HEK293 (cell line): ENCODE results near the gene GDF9.

Experiments used
- CTCF ChIA-PET: fragments of 350-600 bp; formaldehyde crosslinking; extraction: SDS; loops from one replicate; lab custom pipeline; 2021; ENCODE audit warnings: antibody characterized with exemption; lab: Yijun Ruan, JAX
- POLR2A ChIA-PET: fragments of 300-600 bp; formaldehyde crosslinking; extraction: SDS; loops from one replicate; lab custom pipeline; 2020; ENCODE audit warnings: antibody characterized with exemption, inconsistent platforms; lab: Yijun Ruan, JAX
- H3K27ac ChIP-seq: fragments of 200-500 bp; sonication (Bioruptor generic); 2 replicates; pipeline ENCODE4 v1.5.1; 2014; ENCODE audit warnings: low read depth, low read length, control low read depth, inconsistent platforms; ENCODE audit errors: extremely low read depth
- H3K36me3 ChIP-seq, 2 experiments: fragments of 200-500 bp in 1 of 2; sonication (Bioruptor generic) in 1 of 2; 1 replicate in 1 of 2; 2 replicates in 1 of 2; pipeline ENCODE4 v1.5.1; 2014 to 2017; ENCODE audit warnings: inconsistent platforms in 2 of 2, low read length in 2 of 2; ENCODE audit not compliant: control insufficient read depth in 2 of 2, insufficient read depth in 1 of 2
- H3K4me1 ChIP-seq: fragments of 200-500 bp; sonication (Bioruptor generic); 2 replicates; pipeline ENCODE4 v1.5.1; 2014; ENCODE audit warnings: mild to moderate bottlenecking, low read length, inconsistent platforms; ENCODE audit not compliant: control insufficient read depth, insufficient read depth
- H3K4me3 ChIP-seq: 2 replicates; pipeline ENCODE4 v1.5.1; 2011; ENCODE audit warnings: low read depth, mild to moderate bottlenecking, control low read depth, low read length, moderate library complexity
- H3K9me3 ChIP-seq: fragments of 200-500 bp; sonication (Bioruptor generic); 2 replicates; pipeline ENCODE4 v1.5.1; 2014; ENCODE audit warnings: low read depth, low read length, inconsistent platforms; ENCODE audit not compliant: control insufficient read depth, insufficient read depth
- EGR2 ChIP-seq: fragments of 450-650 bp; formaldehyde crosslinking; IDR thresholded peaks from 2 replicates; pipeline ENCODE4 v1.5.1; 2016; ENCODE audit warnings: low read depth, missing biosample characterization, missing genetic modification characterization
- GFI1B ChIP-seq: fragments of 450-650 bp; formaldehyde crosslinking; IDR thresholded peaks from 2 replicates; pipeline ENCODE4 v1.5.1; 2016; ENCODE audit warnings: missing biosample characterization, missing genetic modification characterization
- GLIS1 ChIP-seq: fragments of 450-650 bp; formaldehyde crosslinking; IDR thresholded peaks from 2 replicates; pipeline ENCODE4 v1.5.1; 2016; ENCODE audit warnings: missing biosample characterization, missing genetic modification characterization
- ZFHX2 ChIP-seq: fragments of 450-650 bp; formaldehyde crosslinking; conservative IDR thresholded peaks from 2 replicates; pipeline ENCODE4 v1.5.1; 2016; ENCODE audit warnings: missing biosample characterization, missing genetic modification characterization
- ZNF174 ChIP-seq: fragments of 450-650 bp; formaldehyde crosslinking; IDR thresholded peaks from 2 replicates; pipeline ENCODE4 v1.5.0; 2017; ENCODE audit warnings: missing biosample characterization, mild to moderate bottlenecking, missing genetic modification characterization
- ZNF292 ChIP-seq: fragments of 450-650 bp; formaldehyde crosslinking; IDR thresholded peaks from 2 replicates; pipeline ENCODE4 v1.5.1; 2016; ENCODE audit warnings: low read depth, missing biosample characterization, missing genetic modification characterization, borderline replicate concordance
- ZNF335 ChIP-seq: fragments of 450-650 bp; formaldehyde crosslinking; conservative IDR thresholded peaks from 2 replicates; pipeline ENCODE4 v1.5.1; 2016; ENCODE audit warnings: missing biosample characterization, missing genetic modification characterization
- ZNF48 ChIP-seq: fragments of 450-650 bp; formaldehyde crosslinking; IDR thresholded peaks from 2 replicates; pipeline ENCODE4 v1.5.1; 2016; ENCODE audit warnings: missing biosample characterization, missing genetic modification characterization
- ZNF514 ChIP-seq: fragments of 450-650 bp; formaldehyde crosslinking; IDR thresholded peaks from 2 replicates; pipeline ENCODE4 v1.5.1; 2016; ENCODE audit warnings: missing biosample characterization, missing genetic modification characterization
- ZNF654 ChIP-seq: fragments of 450-650 bp; formaldehyde crosslinking; IDR thresholded peaks from 2 replicates; pipeline ENCODE4 v1.5.1; 2016; ENCODE audit warnings: low read depth, missing biosample characterization, missing genetic modification characterization
- ZNF792 ChIP-seq: fragments of 450-650 bp; formaldehyde crosslinking; IDR thresholded peaks from 2 replicates; pipeline ENCODE4 v1.5.1; 2016; ENCODE audit warnings: missing biosample characterization, missing genetic modification characterization
- TF ChIP-seq, protein P1 (sequence below): fragments of 450-650 bp; IDR thresholded peaks from 2 replicates; pipeline ENCODE4 v1.5.1; 2018; ENCODE audit warnings: missing biosample characterization, missing genetic modification characterization
- TF ChIP-seq, protein P2 (sequence below): fragments of 450-650 bp; formaldehyde crosslinking; IDR thresholded peaks from 2 replicates; pipeline ENCODE4 v1.5.1; 2017; ENCODE audit warnings: missing biosample characterization, missing genetic modification characterization
- TF ChIP-seq, protein P3 (sequence below): fragments of 450-650 bp; formaldehyde crosslinking; IDR thresholded peaks from 2 replicates; pipeline ENCODE4 v1.5.1; 2016; ENCODE audit warnings: missing biosample characterization, missing genetic modification characterization
- TF ChIP-seq, protein P4 (sequence below): fragments of 450-650 bp; formaldehyde crosslinking; IDR thresholded peaks from 2 replicates; pipeline ENCODE4 v1.5.1; 2017; ENCODE audit warnings: missing biosample characterization, missing genetic modification characterization

GDF9 gene

DNA sequence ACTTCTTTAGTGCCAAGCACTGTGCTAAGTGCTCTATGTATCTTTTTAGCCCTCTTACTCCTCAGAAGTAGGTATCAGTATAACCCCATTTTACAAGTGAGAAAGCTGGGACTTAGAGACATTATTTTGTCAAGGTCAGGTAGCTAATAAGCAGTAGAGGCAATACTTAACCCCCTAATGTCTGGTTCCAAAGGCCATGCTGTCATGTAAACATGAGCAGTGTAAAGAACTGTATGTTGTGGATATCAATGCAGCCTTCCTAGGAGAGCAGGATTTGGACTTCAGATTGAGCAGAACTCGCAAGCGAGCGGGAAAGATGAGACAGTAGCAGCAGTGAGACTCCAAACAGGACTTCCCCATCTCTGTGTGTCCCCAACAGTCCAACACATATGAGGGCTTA, 32.2 kb downstream of the GDF9 start (continued):
- TF ChIP-seq ZNF292 (tag by site-specific recombination) (no peak), ZNF654 (tag by site-specific recombination) (no peak), GFI1B (tag by site-specific recombination) (no peak)
- TF ChIP-seq, protein P1, sequence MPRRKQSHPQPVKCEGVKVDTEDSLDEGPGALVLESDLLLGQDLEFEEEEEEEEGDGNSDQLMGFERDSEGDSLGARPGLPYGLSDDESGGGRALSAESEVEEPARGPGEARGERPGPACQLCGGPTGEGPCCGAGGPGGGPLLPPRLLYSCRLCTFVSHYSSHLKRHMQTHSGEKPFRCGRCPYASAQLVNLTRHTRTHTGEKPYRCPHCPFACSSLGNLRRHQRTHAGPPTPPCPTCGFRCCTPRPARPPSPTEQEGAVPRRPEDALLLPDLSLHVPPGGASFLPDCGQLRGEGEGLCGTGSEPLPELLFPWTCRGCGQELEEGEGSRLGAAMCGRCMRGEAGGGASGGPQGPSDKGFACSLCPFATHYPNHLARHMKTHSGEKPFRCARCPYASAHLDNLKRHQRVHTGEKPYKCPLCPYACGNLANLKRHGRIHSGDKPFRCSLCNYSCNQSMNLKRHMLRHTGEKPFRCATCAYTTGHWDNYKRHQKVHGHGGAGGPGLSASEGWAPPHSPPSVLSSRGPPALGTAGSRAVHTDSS (tag by site-specific recombination) = no peak

DNA sequence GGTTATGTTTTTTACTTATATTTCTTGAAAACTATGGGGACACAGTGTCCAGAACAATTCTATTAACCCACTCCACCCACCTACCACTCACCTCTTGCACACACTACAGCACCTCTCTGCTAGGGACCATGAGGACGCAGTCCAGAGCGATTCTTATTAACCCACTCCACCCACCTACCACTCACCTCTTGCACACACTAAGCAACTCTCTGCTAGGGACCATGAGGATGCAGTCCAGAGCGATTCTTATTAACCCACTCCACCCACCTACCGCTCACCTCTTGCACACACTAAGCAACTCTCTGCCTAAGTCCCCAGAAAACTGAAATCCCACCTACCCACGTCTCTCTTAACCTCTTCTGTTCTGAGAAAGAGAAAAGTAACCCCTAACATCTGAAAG, 33.7 kb downstream of the GDF9 start:
- Histone ChIP-seq H3K4me1 (no peaks in the 10 kb centered on the region), H3K4me3 (no peak overlapping the region), H3K9me3 (no peaks in the 10 kb centered on the region), H3K36me3 (peaks cover 0 to 11% of the 10 kb centered on the region in 2 experiments; a peak in 1 of 3 replicates), H3K27ac (no peak overlapping the region)
- TF ChIP-seq ZNF48 (no peak), ZNF792 (tag by site-specific recombination) (no peak), ZFHX2 (peak; percentile 94), EGR2 (tag by site-specific recombination) (peak; percentile 97)
- TF ChIP-seq, protein P2, sequence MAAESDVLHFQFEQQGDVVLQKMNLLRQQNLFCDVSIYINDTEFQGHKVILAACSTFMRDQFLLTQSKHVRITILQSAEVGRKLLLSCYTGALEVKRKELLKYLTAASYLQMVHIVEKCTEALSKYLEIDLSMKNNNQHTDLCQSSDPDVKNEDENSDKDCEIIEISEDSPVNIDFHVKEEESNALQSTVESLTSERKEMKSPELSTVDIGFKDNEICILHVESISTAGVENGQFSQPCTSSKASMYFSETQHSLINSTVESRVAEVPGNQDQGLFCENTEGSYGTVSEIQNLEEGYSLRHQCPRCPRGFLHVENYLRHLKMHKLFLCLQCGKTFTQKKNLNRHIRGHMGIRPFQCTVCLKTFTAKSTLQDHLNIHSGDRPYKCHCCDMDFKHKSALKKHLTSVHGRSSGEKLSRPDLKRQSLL (tag by site-specific recombination) = no peak
- ChIA-PET POLR2A (no interaction called here), CTCF (interaction anchor here (0.9 kb wide), 1 partner anchor 12 kb away, joined by 4 read pairs; no protein-coding TSS in a partner anchor)

DNA sequence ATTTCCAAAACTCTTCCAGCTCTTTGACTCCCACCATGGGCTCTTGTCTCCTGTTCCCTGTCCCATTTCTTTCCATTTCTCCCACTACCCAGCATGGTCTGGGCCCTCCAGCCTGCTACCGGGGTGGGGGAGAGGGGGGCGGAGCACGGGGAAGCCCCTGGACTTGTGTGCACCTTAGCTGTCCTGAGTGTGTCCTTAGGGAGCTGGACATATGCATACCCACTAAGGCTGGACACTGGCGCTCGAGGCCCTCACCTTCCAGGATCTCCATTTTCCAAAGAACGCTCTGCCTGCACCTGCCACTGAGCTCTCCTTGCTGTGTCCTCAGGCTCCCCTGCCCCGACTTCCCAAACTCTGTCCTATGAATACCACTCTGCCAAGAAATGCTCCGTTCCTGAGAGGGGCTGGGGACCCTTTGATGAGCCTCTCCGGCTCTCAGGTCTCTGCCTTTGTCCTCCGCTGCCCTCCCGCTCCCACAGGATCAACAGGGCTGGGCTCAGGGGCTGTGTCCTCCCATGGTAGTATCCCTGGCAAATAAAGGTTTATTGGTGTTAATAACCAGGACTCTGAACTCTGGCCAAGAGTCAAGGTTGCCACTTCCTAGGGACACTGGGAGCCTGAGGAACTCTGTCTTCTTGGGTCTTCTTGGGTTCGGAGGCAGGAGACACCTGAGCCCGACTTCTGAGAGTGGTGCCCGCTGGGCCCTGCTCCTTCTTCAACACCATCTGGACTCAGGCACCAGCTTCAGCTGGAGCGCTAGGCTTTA, 35.0 kb downstream of the GDF9 start:
- H3K4me1 ChIP-seq = no peaks in the 10 kb centered on the region
- H3K4me3 ChIP-seq = peak overlapping the region; percentile 74; the same call in 1 of the 2 replicates
- TF ChIP-seq, protein P3, sequence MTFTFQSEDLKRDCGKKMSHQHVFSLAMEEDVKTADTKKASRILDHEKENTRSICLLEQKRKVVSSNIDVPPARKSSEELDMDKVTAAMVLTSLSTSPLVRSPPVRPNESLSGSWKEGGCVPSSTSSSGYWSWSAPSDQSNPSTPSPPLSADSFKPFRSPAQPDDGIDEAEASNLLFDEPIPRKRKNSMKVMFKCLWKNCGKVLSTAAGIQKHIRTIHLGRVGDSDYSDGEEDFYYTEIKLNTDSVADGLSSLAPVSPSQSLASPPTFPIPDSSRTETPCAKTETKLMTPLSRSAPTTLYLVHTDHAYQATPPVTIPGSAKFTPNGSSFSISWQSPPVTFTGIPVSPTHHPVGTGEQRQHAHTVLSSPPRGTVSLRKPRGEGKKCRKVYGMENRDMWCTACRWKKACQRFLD = no peak
- no peak for TF ChIP-seq ZNF48
- TF ChIP-seq ZNF174 (tag by site-specific recombination) = no peak
- no peak for TF ChIP-seq GLIS1 (tag by site-specific recombination)
- TF ChIP-seq ZNF514 (tag by site-specific recombination) = 0 out of 2 replicates have a peak, but pooled peaks have one; percentile 15
- TF ChIP-seq, protein P4, sequence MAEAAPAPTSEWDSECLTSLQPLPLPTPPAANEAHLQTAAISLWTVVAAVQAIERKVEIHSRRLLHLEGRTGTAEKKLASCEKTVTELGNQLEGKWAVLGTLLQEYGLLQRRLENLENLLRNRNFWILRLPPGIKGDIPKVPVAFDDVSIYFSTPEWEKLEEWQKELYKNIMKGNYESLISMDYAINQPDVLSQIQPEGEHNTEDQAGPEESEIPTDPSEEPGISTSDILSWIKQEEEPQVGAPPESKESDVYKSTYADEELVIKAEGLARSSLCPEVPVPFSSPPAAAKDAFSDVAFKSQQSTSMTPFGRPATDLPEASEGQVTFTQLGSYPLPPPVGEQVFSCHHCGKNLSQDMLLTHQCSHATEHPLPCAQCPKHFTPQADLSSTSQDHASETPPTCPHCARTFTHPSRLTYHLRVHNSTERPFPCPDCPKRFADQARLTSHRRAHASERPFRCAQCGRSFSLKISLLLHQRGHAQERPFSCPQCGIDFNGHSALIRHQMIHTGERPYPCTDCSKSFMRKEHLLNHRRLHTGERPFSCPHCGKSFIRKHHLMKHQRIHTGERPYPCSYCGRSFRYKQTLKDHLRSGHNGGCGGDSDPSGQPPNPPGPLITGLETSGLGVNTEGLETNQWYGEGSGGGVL (tag by site-specific recombination) = no peak
- TF ChIP-seq ZNF335 = peak; percentile 35; the same call in 1 of the 2 replicates
- H3K27ac ChIP-seq = no peak overlapping the region
- H3K36me3 ChIP-seq = peaks cover 0 to 13% of the 10 kb centered on the region in 2 experiments; a peak in 1 of 3 replicates
- no peaks in the 10 kb centered on the region for H3K9me3 ChIP-seq
- POLR2A ChIA-PET = interaction anchor here (0.9 to 1.0 kb wide), 2 partner anchors 16 to 36 kb away, joined by 4 to 8 read pairs; partner anchors contain the start of genes GDF9 and UQCRQ
- CTCF ChIA-PET = interaction anchor here (0.9 to 4.8 kb wide), 5 partner anchors 10 to 303 kb away, joined by 3 to 20 read pairs (median 3); no protein-coding TSS in a partner anchor
